ENCODE results near the gene MYOCD. TPM values are rescaled to one million over a fixed set of nuclear protein-coding genes. Genes with fewer than 3 reads are reported as not detected.

Gene MYOCD
- total RNA-seq, 1 experiment from 2014 or later = 1.2 TPM

DNA sequence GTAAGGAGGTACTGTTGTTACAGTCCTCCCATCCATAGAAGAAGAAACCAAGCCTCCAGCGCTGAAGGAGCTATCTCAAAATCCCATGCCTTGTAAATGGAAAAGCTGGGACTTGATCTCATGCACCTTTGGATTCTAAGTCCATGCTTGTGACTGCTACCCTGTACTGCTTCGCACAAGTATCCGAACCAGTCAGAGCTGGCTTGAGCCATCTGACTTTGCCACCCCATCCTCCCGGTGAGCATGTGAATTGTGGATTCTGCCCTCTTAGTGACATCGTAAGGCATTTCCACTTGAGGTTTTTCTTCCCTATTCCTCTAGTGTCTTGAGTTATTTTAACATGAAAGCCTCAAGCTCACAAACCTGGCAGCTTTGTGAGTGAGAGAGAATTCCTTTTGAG, 15.3 kb downstream of the MYOCD start:
- Mint-ChIP-seq H3K36me3 (no peaks in the 10 kb centered on the region), H3K4me1 (0 out of 2 replicates have a peak, but pooled peaks cover 2% of the 10 kb centered on the region), H3K27ac (no peak overlapping the region), H3K27me3 (ENCODE audit: low read depth) (no peaks in the 10 kb centered on the region; the same call in 1 of the 2 replicates), H3K4me3 (no peak overlapping the region), H3K9me3 (no peaks in the 10 kb centered on the region)
- TF ChIP-seq NR2C2 (CRISPR knock-in tag; IDR thresholded peaks at IDR 0.05) = no peak
- TF ChIP-seq, protein P1, sequence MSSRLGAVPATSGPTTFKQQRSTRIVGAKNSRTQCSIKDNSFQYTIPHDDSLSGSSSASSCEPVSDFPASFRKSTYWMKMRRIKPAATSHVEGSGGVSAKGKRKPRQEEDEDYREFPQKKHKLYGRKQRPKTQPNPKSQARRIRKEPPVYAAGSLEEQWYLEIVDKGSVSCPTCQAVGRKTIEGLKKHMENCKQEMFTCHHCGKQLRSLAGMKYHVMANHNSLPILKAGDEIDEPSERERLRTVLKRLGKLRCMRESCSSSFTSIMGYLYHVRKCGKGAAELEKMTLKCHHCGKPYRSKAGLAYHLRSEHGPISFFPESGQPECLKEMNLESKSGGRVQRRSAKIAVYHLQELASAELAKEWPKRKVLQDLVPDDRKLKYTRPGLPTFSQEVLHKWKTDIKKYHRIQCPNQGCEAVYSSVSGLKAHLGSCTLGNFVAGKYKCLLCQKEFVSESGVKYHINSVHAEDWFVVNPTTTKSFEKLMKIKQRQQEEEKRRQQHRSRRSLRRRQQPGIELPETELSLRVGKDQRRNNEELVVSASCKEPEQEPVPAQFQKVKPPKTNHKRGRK (CRISPR knock-in tag; IDR thresholded peaks at IDR 0.05; ENCODE audit: borderline replicate concordance) = no peak
- no peak for TF ChIP-seq NFYB (CRISPR knock-in tag; conservative IDR thresholded peaks at IDR 0.05; ENCODE audit: low read depth)
- TF ChIP-seq ZNF317 (CRISPR knock-in tag; IDR thresholded peaks at IDR 0.05; ENCODE audit: borderline replicate concordance, low read depth) = no peak
- TF ChIP-seq, protein P2, sequence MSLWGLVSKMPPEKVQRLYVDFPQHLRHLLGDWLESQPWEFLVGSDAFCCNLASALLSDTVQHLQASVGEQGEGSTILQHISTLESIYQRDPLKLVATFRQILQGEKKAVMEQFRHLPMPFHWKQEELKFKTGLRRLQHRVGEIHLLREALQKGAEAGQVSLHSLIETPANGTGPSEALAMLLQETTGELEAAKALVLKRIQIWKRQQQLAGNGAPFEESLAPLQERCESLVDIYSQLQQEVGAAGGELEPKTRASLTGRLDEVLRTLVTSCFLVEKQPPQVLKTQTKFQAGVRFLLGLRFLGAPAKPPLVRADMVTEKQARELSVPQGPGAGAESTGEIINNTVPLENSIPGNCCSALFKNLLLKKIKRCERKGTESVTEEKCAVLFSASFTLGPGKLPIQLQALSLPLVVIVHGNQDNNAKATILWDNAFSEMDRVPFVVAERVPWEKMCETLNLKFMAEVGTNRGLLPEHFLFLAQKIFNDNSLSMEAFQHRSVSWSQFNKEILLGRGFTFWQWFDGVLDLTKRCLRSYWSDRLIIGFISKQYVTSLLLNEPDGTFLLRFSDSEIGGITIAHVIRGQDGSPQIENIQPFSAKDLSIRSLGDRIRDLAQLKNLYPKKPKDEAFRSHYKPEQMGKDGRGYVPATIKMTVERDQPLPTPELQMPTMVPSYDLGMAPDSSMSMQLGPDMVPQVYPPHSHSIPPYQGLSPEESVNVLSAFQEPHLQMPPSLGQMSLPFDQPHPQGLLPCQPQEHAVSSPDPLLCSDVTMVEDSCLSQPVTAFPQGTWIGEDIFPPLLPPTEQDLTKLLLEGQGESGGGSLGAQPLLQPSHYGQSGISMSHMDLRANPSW (CRISPR knock-in tag; conservative IDR thresholded peaks at IDR 0.05; ENCODE audit: low read depth) = no peak
- TF ChIP-seq, protein P3, sequence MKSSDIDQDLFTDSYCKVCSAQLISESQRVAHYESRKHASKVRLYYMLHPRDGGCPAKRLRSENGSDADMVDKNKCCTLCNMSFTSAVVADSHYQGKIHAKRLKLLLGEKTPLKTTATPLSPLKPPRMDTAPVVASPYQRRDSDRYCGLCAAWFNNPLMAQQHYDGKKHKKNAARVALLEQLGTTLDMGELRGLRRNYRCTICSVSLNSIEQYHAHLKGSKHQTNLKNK (CRISPR knock-in tag; IDR thresholded peaks at IDR 0.05) = no peak
- ChIA-PET POLR2A (no interaction called here), CTCF (interaction anchor here (3.2 kb wide), 1 partner anchor 61 kb away, joined by 11 read pairs; no protein-coding TSS in a partner anchor)
- DNase-seq (ENCODE audit: low spot score) = no peak
- ATAC-seq = no peak

DNA sequence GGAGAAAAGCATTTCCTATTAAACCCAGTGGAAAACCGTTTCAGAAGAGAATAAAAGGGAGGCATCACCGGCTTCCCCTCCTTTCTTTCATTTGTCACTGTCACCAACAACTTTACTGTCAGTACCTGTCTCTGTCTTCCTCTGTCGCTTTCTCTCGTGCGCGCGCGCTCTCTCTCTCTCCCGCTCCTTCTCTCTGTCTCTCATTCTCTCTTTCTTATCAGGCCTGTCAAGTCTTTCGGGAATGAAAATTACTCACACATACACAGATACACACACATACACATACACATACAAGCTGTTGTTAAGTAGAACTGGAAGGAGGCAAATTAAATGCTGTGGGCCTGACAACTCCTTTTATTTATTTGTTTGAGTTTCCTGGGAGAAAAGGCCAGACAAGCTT, 17.6 kb downstream of the MYOCD start:
- ATAC-seq = no peak
- CTCF ChIA-PET = no interaction called here
- H3K4me1 Mint-ChIP-seq = 0 out of 2 replicates have a peak, but pooled peaks cover 2% of the 10 kb centered on the region
- no peaks in the 10 kb centered on the region for H3K36me3 Mint-ChIP-seq
- H3K27me3 Mint-ChIP-seq (ENCODE audit: low read depth) = no peaks in the 10 kb centered on the region; the same call in 1 of the 2 replicates
- POLR2A ChIA-PET = no interaction called here
- no peak for DNase-seq (ENCODE audit: low spot score)
- TF ChIP-seq, protein P4, sequence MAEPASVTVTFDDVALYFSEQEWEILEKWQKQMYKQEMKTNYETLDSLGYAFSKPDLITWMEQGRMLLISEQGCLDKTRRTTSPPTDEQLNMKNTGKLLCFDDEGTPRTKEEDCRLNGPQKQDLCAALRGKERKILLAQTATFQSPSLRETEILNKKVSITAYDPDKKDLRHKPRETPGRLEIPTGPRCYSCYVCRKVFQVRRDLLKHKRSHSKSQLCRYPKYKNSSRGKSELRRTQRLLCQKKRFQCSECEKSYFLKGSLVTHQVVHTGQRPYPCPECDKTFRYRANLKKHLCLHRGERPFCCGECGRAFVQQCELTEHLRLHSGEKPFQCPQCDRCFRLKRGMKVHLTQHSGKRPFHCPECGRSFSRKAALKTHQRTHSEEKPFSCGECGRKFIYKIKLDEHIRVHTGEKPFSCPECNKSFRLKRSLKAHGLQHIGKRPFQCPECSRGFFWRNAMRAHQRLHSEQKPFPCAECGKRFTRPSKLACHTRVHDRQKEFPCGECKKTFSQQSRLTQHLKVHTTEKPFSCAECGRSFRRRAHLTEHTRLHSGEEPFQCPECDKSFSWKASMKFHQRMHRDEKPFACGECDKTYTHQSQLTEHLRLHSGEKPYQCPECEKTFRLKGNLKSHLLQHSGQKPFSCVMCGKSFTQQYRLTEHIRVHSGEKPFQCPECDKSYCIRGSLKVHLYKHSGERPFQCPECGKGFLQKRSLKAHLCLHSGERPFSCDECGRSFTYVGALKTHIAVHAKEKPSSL (CRISPR knock-in tag; conservative IDR thresholded peaks at IDR 0.05) = no peak
- TF ChIP-seq CREB1 (CRISPR knock-in tag; IDR thresholded peaks at IDR 0.05) (no peak), OVOL2 (CRISPR knock-in tag; IDR thresholded peaks at IDR 0.05; ENCODE audit: borderline replicate concordance) (no peak), GRHL2 (CRISPR knock-in tag; IDR thresholded peaks at IDR 0.05; ENCODE audit: insufficient replicate concordance, severe bottlenecking) (no peak), ZNF317 (CRISPR knock-in tag; IDR thresholded peaks at IDR 0.05; ENCODE audit: borderline replicate concordance, low read depth) (no peak), FOXJ3 (CRISPR knock-in tag; IDR thresholded peaks at IDR 0.05; ENCODE audit: borderline replicate concordance) (no peak), SMAD3 (CRISPR knock-in tag; IDR thresholded peaks at IDR 0.05; ENCODE audit: borderline replicate concordance) (no peak)
- TF ChIP-seq, protein P5, sequence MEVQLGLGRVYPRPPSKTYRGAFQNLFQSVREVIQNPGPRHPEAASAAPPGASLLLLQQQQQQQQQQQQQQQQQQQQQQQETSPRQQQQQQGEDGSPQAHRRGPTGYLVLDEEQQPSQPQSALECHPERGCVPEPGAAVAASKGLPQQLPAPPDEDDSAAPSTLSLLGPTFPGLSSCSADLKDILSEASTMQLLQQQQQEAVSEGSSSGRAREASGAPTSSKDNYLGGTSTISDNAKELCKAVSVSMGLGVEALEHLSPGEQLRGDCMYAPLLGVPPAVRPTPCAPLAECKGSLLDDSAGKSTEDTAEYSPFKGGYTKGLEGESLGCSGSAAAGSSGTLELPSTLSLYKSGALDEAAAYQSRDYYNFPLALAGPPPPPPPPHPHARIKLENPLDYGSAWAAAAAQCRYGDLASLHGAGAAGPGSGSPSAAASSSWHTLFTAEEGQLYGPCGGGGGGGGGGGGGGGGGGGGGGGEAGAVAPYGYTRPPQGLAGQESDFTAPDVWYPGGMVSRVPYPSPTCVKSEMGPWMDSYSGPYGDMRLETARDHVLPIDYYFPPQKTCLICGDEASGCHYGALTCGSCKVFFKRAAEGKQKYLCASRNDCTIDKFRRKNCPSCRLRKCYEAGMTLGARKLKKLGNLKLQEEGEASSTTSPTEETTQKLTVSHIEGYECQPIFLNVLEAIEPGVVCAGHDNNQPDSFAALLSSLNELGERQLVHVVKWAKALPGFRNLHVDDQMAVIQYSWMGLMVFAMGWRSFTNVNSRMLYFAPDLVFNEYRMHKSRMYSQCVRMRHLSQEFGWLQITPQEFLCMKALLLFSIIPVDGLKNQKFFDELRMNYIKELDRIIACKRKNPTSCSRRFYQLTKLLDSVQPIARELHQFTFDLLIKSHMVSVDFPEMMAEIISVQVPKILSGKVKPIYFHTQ (CRISPR knock-in tag; IDR thresholded peaks at IDR 0.05) = no peak
- TF ChIP-seq, protein P6, sequence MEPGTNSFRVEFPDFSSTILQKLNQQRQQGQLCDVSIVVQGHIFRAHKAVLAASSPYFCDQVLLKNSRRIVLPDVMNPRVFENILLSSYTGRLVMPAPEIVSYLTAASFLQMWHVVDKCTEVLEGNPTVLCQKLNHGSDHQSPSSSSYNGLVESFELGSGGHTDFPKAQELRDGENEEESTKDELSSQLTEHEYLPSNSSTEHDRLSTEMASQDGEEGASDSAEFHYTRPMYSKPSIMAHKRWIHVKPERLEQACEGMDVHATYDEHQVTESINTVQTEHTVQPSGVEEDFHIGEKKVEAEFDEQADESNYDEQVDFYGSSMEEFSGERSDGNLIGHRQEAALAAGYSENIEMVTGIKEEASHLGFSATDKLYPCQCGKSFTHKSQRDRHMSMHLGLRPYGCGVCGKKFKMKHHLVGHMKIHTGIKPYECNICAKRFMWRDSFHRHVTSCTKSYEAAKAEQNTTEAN (CRISPR knock-in tag; IDR thresholded peaks at IDR 0.05) = no peak
- TF ChIP-seq, protein P3 (CRISPR knock-in tag; IDR thresholded peaks at IDR 0.05) = no peak
- H3K9me3 Mint-ChIP-seq = no peaks in the 10 kb centered on the region
- no peak overlapping the region for H3K4me3 Mint-ChIP-seq
- H3K27ac Mint-ChIP-seq = no peak overlapping the region
